Measurements from ENCODE around the gene HCN2. TPM values are rescaled to one million over a fixed set of nuclear protein-coding genes. Genes with fewer than 3 reads are reported as not detected.

HCN2 gene
- total and polyA plus RNA-seq, 9 of the 15 experiments (the other 6 are each of a cell fraction or from before 2014, with no cell fraction given), result 0.29 to 4.2 (median 0.82) TPM; not detected in 2

GRCh38 chr19:662962-663681 lies 73.4 kb downstream of the HCN2 start, which contains the start of gene RNF126 (continued):
- TF ChIP-seq ETS1 (conservative IDR thresholded peaks at IDR 0.05; ENCODE audit: control insufficient read depth, low read depth, low read length) (peak; percentile 44; the same call in 1 of the 2 replicates), NFE2L1 (tag; IDR thresholded peaks at IDR 0.05; ENCODE audit: borderline replicate concordance, low read depth) (no peak), MECOM (CRISPR knock-in tag; IDR thresholded peaks at IDR 0.05) (no peak), CHD7 (IDR thresholded peaks at IDR 0.05; ENCODE audit: low read depth, low read length) (no peak), FOXK2 (conservative IDR thresholded peaks at IDR 0.05 in 1 of 2, IDR thresholded peaks at IDR 0.05 in 1 of 2; ENCODE audit: low read depth in 2 of 2) (no peak), ZNF717 (CRISPR knock-in tag; IDR thresholded peaks at IDR 0.05) (no peak), PTRF (tag; IDR thresholded peaks at IDR 0.05) (no peak), ZFP30 (CRISPR knock-in tag; IDR thresholded peaks at IDR 0.05; ENCODE audit: borderline replicate concordance) (no peak), CHD2 (IDR thresholded peaks at IDR 0.05; ENCODE audit: low read depth, low read length) (no peak)
- TF ChIP-seq, protein P1, sequence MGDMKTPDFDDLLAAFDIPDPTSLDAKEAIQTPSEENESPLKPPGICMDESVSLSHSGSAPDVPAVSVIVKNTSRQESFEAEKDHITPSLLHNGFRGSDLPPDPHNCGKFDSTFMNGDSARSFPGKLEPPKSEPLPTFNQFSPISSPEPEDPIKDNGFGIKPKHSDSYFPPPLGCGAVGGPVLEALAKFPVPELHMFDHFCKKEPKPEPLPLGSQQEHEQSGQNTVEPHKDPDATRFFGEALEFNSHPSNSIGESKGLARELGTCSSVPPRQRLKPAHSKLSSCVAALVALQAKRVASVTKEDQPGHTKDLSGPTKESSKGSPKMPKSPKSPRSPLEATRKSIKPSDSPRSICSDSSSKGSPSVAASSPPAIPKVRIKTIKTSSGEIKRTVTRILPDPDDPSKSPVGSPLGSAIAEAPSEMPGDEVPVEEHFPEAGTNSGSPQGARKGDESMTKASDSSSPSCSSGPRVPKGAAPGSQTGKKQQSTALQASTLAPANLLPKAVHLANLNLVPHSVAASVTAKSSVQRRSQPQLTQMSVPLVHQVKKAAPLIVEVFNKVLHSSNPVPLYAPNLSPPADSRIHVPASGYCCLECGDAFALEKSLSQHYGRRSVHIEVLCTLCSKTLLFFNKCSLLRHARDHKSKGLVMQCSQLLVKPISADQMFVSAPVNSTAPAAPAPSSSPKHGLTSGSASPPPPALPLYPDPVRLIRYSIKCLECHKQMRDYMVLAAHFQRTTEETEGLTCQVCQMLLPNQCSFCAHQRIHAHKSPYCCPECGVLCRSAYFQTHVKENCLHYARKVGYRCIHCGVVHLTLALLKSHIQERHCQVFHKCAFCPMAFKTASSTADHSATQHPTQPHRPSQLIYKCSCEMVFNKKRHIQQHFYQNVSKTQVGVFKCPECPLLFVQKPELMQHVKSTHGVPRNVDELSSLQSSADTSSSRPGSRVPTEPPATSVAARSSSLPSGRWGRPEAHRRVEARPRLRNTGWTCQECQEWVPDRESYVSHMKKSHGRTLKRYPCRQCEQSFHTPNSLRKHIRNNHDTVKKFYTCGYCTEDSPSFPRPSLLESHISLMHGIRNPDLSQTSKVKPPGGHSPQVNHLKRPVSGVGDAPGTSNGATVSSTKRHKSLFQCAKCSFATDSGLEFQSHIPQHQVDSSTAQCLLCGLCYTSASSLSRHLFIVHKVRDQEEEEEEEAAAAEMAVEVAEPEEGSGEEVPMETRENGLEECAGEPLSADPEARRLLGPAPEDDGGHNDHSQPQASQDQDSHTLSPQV (IDR thresholded peaks at IDR 0.05), result no peak; the same call in 1 of the 2 replicates
